Hematopoietic multipotent progenitor cell treated with erythropoietin and hydrocortisone succinate and interleukin-3 and kit ligand, for 15 days (in vitro differentiated cells): Measurements from ENCODE around the gene C10orf95.
"Not testable (repeated sequence)": the region's sequence is repeated elsewhere in the genome, so short reads cannot be mapped to it uniquely, and the experiment has no call there.

Experiments used
- DNase-seq: peaks from one replicate; pipeline ENCODE4 v3.0.0-alpha.2; 2015; ENCODE audit warnings: low spot score

Gene C10orf95

GRCh38 chr10:102451105-102451969, at the start of gene C10orf95:
TSS of gene C10orf95 (minus strand) at chr10:102451543. CDS start at chr10:102451093, 450 bp downstream.
- no peak for DNase-seq

GRCh38 chr10:102500686-102501085, 49.3 kb upstream of the C10orf95 start:
- not testable (repeated sequence) for DNase-seq

GRCh38 chr10:102499356-102499755, 48.0 kb upstream of the C10orf95 start:
- DNase-seq = no peak

- DNase-seq = no peak
Measured at GRCh38 chr10:102497545-102497944, 46.2 kb upstream of the C10orf95 start.

- no peak for DNase-seq
Measured at GRCh38 chr10:102493771-102494170, 42.4 kb upstream of the C10orf95 start.

- DNase-seq = no peak
Measured at GRCh38 chr10:102492983-102493382, 41.6 kb upstream of the C10orf95 start.

GRCh38 chr10:102492344-102492939, 41.1 kb upstream of the C10orf95 start:
- no peak for DNase-seq

- no peak for DNase-seq
Measured at GRCh38 chr10:102491136-102491535, 39.8 kb upstream of the C10orf95 start.

GRCh38 chr10:102485093-102485784, 33.9 kb upstream of the C10orf95 start:
- no peak for DNase-seq

GRCh38 chr10:102484021-102484420, 32.7 kb upstream of the C10orf95 start:
- no peak for DNase-seq

- DNase-seq = no peak
Measured at GRCh38 chr10:102480396-102480795, 29.1 kb upstream of the C10orf95 start.

- no peak for DNase-seq
Measured at GRCh38 chr10:102479651-102480050, 28.3 kb upstream of the C10orf95 start.

GRCh38 chr10:102476466-102477141, 25.3 kb upstream of the C10orf95 start:
- DNase-seq = no peak

GRCh38 chr10:102475451-102476040, 24.2 kb upstream of the C10orf95 start:
- no peak for DNase-seq

GRCh38 chr10:102473445-102474331, 22.3 kb upstream of the C10orf95 start:
- no peak for DNase-seq

- no peak for DNase-seq
Measured at GRCh38 chr10:102470579-102471546, 19.5 kb upstream of the C10orf95 start.

GRCh38 chr10:102468683-102469082, 17.3 kb upstream of the C10orf95 start:
- no peak for DNase-seq

GRCh38 chr10:102467971-102468438, 16.7 kb upstream of the C10orf95 start:
- DNase-seq = no peak

- no peak for DNase-seq
Measured at GRCh38 chr10:102467318-102467717, 16.0 kb upstream of the C10orf95 start.
